T-helper 22 cell (primary cell): ENCODE measurements around the gene SND1.

ENCODE experiments used
- DNase-seq: peaks from one replicate; pipeline ENCODE4 v3.0.0-alpha.2; 2020; ENCODE audit warnings: low read depth

The SND1 gene

GRCh38 chr7:127768241-127768640 lies 116.2 kb downstream of the SND1 start:
- DNase-seq = no peak

DNA sequence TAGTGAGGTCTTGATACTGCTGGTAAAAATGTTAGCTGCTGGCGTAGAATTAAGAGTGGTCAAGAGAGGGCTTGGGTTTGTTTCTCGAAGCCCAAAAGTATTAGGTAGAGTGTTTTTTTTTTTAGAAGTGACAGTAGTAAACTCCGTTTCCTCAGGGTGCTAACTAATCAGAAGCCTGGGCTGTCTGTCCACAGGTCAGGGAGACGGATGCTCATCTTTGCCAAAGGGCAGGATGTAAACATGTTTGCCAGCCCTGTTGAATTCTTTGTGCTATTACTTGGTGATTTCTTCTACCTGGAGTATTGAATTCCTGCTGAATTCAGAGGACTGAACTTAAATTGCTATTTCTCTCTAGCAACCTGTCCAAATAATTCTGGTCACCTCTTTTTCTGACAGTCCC lies 117.1 kb downstream of the SND1 start:
- DNase-seq = no peak

DNA sequence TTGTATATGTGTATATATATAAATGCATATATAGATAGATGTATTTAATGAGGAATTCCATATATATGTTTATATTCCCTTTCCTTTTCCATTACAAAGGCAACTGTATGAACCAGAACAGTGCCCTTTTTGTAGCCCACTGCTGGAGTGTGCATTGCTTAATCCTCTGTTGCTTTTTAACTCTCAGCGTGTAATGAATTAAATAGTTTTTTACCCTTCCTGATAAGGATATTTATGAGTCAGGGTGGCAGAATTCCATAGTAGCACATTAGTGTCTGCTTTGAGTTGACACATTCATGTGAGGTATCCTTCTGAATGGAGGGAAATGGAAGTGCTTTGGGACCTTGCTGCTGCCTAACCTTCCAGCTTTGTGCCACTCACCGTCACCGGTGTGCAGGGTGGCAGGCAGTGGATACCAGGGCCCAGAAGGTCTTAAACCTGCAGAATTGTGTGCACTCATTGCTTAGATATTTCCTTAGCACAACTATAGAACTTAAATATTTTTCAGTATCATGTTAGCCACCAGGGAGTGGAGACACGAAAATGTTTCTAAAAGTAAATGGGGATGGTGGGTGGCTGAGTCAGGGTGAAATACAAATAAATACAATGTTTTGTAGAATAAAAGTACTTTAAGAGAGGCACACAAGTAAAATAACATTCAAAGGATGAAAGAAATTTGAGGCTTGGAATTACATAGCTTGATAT lies 117.9 kb downstream of the SND1 start:
- no peak for DNase-seq

GRCh38 chr7:127770885-127771284 lies 118.9 kb downstream of the SND1 start:
- no peak for DNase-seq

DNA sequence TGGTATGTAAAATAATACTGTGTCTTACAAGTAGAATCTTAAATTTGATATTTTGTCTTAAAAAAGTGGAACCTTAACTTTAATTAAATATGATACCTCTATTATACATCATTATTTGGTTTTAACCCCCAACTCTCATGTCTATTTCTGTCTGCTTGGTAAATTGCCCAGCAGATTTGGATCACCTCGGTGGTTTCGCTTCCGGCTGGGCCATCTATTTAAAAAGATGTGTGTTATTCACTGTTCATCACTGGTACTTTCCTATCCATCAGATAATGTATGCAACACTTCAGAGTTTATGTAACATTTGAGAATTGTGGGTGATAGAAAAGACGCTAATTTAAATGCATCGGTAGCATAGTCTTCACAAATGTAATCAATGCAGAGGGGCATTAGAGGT lies 119.7 kb downstream of the SND1 start:
- DNase-seq = no peak

DNA sequence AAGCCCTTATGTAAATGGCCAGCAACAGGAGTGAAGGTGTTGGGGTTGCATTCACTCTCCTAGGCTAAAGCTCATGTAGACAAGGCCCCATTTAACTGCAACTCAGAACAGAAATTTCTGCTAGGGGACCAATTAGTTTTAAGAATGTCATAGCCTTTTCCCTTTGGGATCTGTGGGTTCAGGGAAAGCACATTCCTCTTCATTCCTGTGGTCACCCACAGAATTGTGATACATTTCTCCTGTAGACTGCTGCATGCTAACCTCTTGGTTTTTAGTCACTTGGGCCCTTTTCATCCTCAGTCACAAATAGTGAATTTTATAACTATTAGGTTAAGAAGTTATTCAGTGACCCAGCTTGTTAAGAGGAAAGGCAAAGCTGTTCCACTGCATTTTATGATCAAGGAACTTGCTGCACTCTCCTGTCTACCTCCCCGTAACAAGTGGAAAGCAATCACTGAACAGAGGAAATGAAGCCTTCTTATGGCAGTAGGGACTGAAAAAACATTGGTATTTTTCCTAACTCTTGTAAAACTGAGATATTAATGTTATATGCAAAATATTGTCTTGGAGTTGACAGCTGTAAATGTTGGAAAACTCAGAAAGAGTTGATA lies 124.9 kb downstream of the SND1 start:
- DNase-seq = no peak

- no peak for DNase-seq
Observed at GRCh38 chr7:127780489-127780888, 128.5 kb downstream of the SND1 start.

DNA sequence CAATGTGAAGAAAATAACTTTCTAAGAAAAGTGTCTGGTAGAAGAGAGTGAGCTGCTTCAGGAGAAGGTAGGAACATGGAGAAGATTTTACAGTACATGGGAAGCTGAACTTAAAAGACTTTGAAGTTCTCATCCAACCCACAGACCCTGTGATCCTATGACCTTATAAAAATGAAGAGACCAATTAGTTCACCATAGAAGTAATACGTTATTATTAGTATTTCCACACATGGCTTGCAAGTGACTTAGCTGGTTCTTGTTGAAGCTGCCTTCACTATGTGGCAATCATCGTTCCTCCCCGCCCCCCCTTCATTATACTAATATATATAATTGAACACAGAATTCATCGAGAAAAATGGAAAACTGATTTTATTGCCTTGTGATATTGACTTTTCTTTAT lies 129.1 kb downstream of the SND1 start:
- no peak for DNase-seq

GRCh38 chr7:127782075-127782474 lies 130.1 kb downstream of the SND1 start:
- DNase-seq = no peak

GRCh38 chr7:127782654-127783559 lies 130.9 kb downstream of the SND1 start:
- no peak for DNase-seq

GRCh38 chr7:127786184-127786583 lies 134.2 kb downstream of the SND1 start:
- no peak for DNase-seq

DNA sequence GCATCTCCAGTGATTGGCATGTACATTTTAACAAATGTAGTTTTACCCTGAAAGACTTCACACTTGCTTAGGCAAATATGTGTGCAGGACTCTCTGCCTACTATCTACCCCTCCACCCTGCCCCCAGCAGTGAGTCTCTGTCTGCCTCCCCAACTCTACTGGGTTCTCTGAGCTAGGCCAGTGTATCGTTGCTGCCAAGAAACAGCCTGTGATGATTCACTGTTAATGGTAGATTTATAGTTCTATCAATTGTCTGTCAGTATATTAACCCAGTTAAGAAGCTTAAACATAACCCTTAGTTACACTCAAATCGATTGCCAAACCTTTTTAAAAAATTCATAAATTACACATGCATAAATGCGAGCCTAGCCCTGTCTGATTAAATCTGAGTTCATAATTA lies 137.0 kb downstream of the SND1 start:
- DNase-seq = no peak

- no peak for DNase-seq
Observed at GRCh38 chr7:127791446-127792189, 139.6 kb downstream of the SND1 start.

GRCh38 chr7:127792528-127793342 lies 140.7 kb downstream of the SND1 start:
- no peak for DNase-seq

DNA sequence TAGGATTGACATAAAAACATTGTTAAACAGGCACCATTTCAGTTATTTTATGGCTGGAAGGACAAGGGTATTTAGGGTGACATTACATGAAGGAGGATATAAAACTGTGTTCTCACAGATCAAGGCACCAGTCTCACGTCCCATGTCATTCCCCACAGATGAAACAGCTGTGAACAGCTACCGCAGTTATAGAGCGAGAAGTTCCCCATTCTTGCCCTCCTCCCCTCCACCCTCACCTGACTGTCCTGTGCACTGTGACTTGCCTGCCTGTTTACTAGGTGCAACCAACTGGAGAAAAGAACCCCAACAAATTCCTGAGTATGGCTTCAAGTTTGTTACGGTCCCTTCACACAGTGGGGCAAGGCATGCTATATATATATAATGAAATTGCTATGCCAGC lies 141.6 kb downstream of the SND1 start:
- no peak for DNase-seq

DNA sequence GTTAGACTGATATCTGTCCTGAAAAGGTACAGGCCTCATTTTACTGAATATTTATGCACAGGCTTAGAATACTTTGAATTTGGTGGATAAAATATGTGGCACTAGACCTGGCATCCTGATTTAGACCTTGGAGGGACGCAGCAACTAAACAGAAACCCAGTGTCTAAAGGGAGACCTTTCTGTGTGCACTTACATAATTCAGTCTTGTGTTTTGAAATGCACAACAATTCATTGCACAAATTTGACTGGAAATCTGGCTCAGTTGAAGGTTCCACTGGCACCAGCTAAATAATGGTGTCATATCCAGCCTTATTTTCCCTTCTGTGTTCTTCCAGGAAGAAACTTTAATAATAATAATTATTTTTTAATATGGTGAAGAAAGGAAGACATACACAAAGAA lies 142.1 kb downstream of the SND1 start:
- no peak for DNase-seq

DNA sequence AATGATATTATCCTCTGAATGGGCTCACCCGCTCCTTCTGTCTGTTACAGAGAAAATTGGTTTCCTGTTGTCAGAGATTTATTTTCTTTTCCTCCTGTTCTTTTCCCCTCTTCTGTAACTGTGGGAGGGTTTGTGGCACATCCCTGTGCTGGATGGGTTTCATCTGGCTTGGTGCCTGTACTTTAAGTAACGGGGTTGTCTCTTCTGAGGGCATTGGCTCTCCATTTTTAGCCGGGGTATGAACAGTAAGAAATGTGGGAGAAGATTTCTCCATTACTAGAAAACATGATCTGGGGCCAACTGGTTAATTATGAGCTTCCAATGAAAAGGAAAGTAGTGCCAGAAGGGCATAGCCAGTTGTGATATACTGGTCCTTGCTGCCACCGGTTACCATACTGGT lies 142.6 kb downstream of the SND1 start:
- DNase-seq = no peak

DNA sequence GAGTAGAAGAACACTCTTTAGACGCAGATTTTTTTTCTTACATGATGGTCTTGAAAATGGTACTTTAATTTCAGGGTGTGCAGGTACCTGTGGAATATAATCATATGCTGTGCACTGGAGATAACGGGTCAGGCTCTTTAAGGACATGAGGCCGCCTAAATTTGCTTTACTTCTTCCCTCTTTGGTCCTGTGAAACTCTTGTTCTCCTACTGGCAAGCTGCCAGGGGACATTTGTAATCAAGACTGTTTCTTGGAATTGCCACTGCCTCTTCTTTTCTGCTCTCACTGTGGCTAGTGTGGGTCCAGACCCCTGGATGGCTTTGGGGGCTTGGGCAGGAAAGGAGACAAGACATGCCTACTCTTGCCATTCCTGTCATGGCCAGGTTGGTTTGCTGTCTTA lies 146.0 kb downstream of the SND1 start:
- DNase-seq = no peak

- no peak for DNase-seq
Observed at GRCh38 chr7:127798769-127799372, 146.9 kb downstream of the SND1 start.

- no peak for DNase-seq
Observed at GRCh38 chr7:127799535-127800305, 147.7 kb downstream of the SND1 start.
